GM18951 (cell line): ENCODE results near the gene CAPN13.

ENCODE experiments used
- POLR2A ChIP-seq: IDR thresholded peaks from 4 replicates; pipeline ENCODE4 v1.6.1; 2011; ENCODE audit warnings: mild to moderate bottlenecking; ENCODE audit not compliant: insufficient read length, insufficient read depth; ENCODE audit errors: extremely low read depth
- in situ Hi-C: fragments of 300-500 bp; cut with MboI; formaldehyde crosslinking; loops from one replicate; pipeline ENCODE4 v1.12.0; 2022; ENCODE audit warnings: low sequenced_read_pairs, mixed read lengths, inconsistent platforms; ENCODE audit not compliant: unreplicated experiment

Gene CAPN13

GRCh38 chr2:30679426-30680088 lies 127.7 kb downstream of the CAPN13 start:
- in situ Hi-C loops: loop anchor here (25.0 kb wide), 1 partner anchor 292 kb away; no protein-coding TSS in a partner anchor
- no peak for TF ChIP-seq POLR2A

GRCh38 chr2:30678410-30679137 lies 128.7 kb downstream of the CAPN13 start:
- in situ Hi-C loops: loop anchor here (25.0 kb wide), 1 partner anchor 291 kb away; no protein-coding TSS in a partner anchor
- no peak for TF ChIP-seq POLR2A

GRCh38 chr2:30677861-30678385 lies 129.3 kb downstream of the CAPN13 start:
- in situ Hi-C loops: loop anchor here (25.0 kb wide), 1 partner anchor 291 kb away; no protein-coding TSS in a partner anchor
- no peak for TF ChIP-seq POLR2A

GRCh38 chr2:30677231-30677630 lies 130.0 kb downstream of the CAPN13 start:
- no peak for TF ChIP-seq POLR2A
- in situ Hi-C loops: loop anchor here (25.0 kb wide), 1 partner anchor 290 kb away; no protein-coding TSS in a partner anchor

GRCh38 chr2:30675758-30676157 lies 131.5 kb downstream of the CAPN13 start:
- no peak for TF ChIP-seq POLR2A
- in situ Hi-C loops: loop anchor here (25.0 kb wide), 1 partner anchor 288 kb away; no protein-coding TSS in a partner anchor

GRCh38 chr2:30673127-30673526 lies 134.1 kb downstream of the CAPN13 start:
- in situ Hi-C loops: no loop called here
- TF ChIP-seq POLR2A: no peak
